Ovary (tissue), 3 donors: Measurements from ENCODE around the gene SCG5.

Experiments used
- EP300 ChIP-seq: sonication (generic); formaldehyde crosslinking; IDR thresholded peaks from one replicate; pipeline ENCODE4 v1.6.1; 2017; ENCODE audit warnings: antibody characterized with exemption
- POLR2A ChIP-seq: fragments of 450-650 bp; IDR thresholded peaks from one replicate; pipeline ENCODE4 v1.6.1; 2017; ENCODE audit warnings: antibody characterized with exemption, mild to moderate bottlenecking, moderate library complexity
- TF ChIP-seq, protein P1 (sequence below), 3 donors: fragments of 450-650 bp in 2 of 3; fragments of 200-600 bp in 1 of 3; IDR thresholded peaks; one replicate each; pipeline versions ENCODE4 v1.5.1 to v1.8.0; 2016 to 2022; ENCODE audit warnings: antibody characterized with exemption in 3 of 3, mild to moderate bottlenecking in 1 of 3
- donor health status: DM: no; HTN: no; CAD: no.

DNA sequence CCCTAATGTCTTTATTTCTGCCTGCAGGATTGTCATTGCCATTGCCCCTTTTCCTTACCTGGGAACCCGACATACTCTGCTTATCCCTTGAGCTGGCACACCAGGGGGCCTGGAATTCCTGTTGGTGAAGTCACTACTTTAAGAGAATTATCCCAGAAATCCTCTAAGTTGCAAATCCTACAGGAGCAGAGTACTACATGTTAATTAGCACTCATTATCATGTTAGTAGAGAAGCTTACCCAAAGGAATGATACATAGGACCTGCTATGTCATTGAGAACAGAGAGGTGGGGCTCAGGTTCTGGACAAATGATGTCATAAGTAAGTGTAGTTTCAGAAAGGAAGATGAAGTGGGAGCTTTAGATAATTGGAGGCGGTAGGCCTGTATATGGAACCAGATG lies 27.4 kb downstream of the SCG5 start:
- no peak for TF ChIP-seq POLR2A
- TF ChIP-seq, protein P1, sequence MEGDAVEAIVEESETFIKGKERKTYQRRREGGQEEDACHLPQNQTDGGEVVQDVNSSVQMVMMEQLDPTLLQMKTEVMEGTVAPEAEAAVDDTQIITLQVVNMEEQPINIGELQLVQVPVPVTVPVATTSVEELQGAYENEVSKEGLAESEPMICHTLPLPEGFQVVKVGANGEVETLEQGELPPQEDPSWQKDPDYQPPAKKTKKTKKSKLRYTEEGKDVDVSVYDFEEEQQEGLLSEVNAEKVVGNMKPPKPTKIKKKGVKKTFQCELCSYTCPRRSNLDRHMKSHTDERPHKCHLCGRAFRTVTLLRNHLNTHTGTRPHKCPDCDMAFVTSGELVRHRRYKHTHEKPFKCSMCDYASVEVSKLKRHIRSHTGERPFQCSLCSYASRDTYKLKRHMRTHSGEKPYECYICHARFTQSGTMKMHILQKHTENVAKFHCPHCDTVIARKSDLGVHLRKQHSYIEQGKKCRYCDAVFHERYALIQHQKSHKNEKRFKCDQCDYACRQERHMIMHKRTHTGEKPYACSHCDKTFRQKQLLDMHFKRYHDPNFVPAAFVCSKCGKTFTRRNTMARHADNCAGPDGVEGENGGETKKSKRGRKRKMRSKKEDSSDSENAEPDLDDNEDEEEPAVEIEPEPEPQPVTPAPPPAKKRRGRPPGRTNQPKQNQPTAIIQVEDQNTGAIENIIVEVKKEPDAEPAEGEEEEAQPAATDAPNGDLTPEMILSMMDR (IDR thresholded peaks at IDR 0.05): no peak
- TF ChIP-seq EP300: no peak
